IgD-negative memory B cell (primary cell): Measurements from ENCODE around the gene GBGT1. TPM values are rescaled to one million over a fixed set of nuclear protein-coding genes. Genes with fewer than 3 reads are reported as not detected.

ENCODE experiments used
- H3K27ac Mint-ChIP-seq, 3 donors: one replicate each; pipeline ENCODE4 v1.8.0; 2020 to 2022; ENCODE audit warnings: mild to moderate bottlenecking in 3 of 3, mixed read lengths in 3 of 3, moderate library complexity in 1 of 3
- H3K27me3 Mint-ChIP-seq: one replicate; pipeline ENCODE4 v1.8.0; 2021; ENCODE audit warnings: mixed read lengths
- H3K36me3 Mint-ChIP-seq: one replicate; pipeline ENCODE4 v1.8.0; 2020; ENCODE audit warnings: mild to moderate bottlenecking, mixed read lengths
- H3K4me1 Mint-ChIP-seq, 3 donors: one replicate each; pipeline ENCODE4 v1.8.0; 2020 to 2022; ENCODE audit warnings: mixed read lengths in 3 of 3, mild to moderate bottlenecking in 1 of 3
- H3K4me3 Mint-ChIP-seq, 4 donors: one replicate each; pipeline ENCODE4 v1.8.0; 2020 to 2022; ENCODE audit warnings: mild to moderate bottlenecking in 4 of 4, mixed read lengths in 4 of 4, moderate library complexity in 3 of 4
- H3K9me3 Mint-ChIP-seq, 3 donors: one replicate each; pipeline ENCODE4 v1.8.0; 2020 to 2021; ENCODE audit warnings: mixed read lengths in 3 of 3, mild to moderate bottlenecking in 1 of 3
- polyA plus RNA-seq: library from polyadenylated mRNA; unstranded; fragments of 300-500 nt; fragmentation: Illumina TruSeq; gene quantifications from one replicate; pipeline ENCODE4 v1.2.3, GENCODE V29; 2021

The GBGT1 gene
- polyA plus RNA-seq, 1 donor from 2014 or later, result 1.7 TPM

GRCh38 chr9:133146746-133147411 is 16.8 kb downstream of the GBGT1 start:
- Mint-ChIP-seq H3K27ac (peak overlapping the region; percentile 94 to 99 (median 99)), H3K4me3 (peak overlapping the region in 3 of 4 donors; percentile 9 to 97 (median 85)), H3K9me3 (no peaks in the 10 kb centered on the region), H3K27me3 (no peaks in the 10 kb centered on the region), H3K36me3 (no peaks in the 10 kb centered on the region), H3K4me1 (peaks cover 26 to 38% (median 30%) of the 10 kb centered on the region in 3 donors)

DNA sequence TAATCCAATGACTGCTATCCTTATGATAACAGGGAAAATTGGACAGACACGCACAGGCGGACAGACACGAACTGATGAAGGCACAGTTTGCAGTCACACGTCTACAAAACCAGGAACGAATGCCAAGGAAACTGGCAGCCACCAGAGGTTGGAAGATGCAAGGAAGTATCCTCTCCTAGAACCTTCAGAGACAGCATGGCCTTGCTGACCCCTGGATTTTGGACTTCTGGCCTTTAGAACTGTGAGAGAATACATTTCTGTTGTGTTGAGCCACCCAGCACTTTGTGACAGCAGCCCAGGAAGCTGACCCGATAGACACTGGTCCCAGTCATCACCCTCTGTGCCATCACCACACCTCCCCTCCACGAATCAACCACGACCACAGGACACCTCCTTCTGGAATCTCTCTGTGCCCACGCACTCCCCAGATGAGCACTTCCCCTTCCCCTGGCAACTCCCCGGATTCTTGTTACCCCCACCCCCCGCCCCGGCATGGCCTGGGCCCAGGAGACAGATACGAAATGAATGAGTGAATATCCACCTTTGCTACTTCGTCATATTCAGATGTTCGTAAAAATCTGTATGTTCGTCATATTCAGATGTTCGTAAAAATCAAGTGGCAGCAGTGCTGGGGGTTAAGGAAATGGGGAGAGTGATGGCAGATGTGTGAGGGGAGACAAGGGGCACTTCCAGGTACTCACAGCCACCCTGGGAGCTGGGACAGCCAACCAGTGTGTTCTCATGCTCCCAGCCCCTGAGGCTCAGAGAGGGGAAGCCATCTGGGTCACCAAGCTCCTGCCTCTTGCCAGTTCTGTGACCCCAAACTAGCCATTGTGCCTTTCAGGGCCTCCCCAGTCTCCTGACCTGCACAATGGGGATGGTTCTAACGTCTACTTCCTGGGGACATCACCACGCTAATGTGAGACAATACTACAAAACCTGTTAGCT is 18.5 kb downstream of the GBGT1 start:
- Mint-ChIP-seq H3K4me3 (peak overlapping the region; percentile 23 to 95 (median 63)), H3K4me1 (peaks cover 28 to 40% (median 30%) of the 10 kb centered on the region in 3 donors), H3K9me3 (no peaks in the 10 kb centered on the region), H3K27ac (peak overlapping the region; percentile 85 to 98 (median 94)), H3K36me3 (no peaks in the 10 kb centered on the region), H3K27me3 (no peaks in the 10 kb centered on the region)

DNA sequence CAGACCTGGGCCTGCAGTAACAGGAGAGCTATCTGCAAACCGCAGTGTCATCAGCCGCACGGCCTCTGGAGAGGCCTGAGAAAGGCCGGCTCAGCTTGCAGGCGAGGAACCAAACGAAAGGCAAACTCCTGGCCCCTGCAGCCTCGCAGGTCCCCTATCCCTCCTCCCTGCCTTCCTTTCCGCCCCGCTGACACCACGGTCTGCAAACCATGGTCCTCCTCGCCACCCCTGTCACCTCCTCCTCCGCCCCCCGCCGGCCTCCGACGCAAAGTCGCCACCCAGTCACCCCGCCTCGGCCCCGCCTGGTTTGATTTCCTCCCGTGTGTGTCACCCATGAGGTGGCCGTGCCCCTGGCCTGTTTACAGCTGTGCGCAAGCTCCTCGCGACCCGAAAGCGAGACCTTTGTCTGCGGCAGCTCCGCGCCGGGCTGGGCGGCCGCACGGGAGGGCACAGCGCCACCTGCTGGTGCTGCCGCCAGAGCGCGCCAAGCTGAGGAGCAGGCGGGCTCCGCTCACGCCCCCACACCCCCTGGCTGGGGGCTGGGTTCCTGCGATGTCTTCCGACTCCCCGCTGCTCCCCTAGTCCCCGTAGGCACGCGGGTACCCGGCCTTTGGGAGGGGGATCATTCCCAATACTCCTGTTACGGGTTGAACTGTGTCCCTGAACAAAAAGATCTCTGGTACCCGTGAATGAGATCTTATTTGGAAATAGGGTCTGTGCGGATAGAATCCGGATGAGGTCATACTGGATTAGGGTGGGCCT is 19.4 kb downstream of the GBGT1 start:
- Mint-ChIP-seq H3K4me3 (peak overlapping the region; percentile 78 to 95 (median 88)), H3K36me3 (no peaks in the 10 kb centered on the region)

DNA sequence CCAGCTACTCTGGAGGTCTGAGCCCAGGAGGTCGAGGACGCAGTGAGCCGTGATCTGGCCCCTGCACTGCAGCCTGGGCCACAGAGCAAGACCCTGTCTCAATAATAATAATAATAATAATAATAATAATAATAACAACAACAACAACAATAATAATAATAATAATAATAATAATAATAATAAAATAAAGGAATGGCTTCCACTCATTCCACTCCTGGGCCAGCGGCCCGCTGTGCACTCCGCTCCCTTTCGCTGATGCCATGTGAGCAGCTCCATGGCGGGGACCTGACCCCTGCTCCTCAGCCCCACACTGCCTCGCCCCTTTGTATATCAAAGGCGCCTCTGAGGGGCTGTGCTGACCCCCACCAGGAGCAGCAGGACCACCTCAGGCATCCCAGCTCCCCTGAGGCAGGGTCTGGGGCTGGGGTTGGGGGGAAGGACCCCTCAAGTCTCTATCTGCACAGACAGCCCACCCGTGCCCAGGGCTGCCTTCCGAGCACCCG is 20.0 kb downstream of the GBGT1 start:
- Mint-ChIP-seq H3K4me3 (peak overlapping the region; percentile 78 to 95 (median 88)), H3K36me3 (no peaks in the 10 kb centered on the region), H3K9me3 (no peaks in the 10 kb centered on the region), H3K27ac (peak overlapping the region; percentile 92 to 98 (median 94)), H3K4me1 (peaks cover 26 to 40% (median 30%) of the 10 kb centered on the region in 3 donors), H3K27me3 (no peaks in the 10 kb centered on the region)

More for the DNA sequence above, 19.4 kb downstream of the GBGT1 start:
- H3K27me3 Mint-ChIP-seq, result no peaks in the 10 kb centered on the region
- peaks cover 26 to 40% (median 28%) of the 10 kb centered on the region in 3 donors for H3K4me1 Mint-ChIP-seq
- H3K27ac Mint-ChIP-seq, result peak overlapping the region; percentile 92 to 98 (median 94)
- H3K9me3 Mint-ChIP-seq, result no peaks in the 10 kb centered on the region

DNA sequence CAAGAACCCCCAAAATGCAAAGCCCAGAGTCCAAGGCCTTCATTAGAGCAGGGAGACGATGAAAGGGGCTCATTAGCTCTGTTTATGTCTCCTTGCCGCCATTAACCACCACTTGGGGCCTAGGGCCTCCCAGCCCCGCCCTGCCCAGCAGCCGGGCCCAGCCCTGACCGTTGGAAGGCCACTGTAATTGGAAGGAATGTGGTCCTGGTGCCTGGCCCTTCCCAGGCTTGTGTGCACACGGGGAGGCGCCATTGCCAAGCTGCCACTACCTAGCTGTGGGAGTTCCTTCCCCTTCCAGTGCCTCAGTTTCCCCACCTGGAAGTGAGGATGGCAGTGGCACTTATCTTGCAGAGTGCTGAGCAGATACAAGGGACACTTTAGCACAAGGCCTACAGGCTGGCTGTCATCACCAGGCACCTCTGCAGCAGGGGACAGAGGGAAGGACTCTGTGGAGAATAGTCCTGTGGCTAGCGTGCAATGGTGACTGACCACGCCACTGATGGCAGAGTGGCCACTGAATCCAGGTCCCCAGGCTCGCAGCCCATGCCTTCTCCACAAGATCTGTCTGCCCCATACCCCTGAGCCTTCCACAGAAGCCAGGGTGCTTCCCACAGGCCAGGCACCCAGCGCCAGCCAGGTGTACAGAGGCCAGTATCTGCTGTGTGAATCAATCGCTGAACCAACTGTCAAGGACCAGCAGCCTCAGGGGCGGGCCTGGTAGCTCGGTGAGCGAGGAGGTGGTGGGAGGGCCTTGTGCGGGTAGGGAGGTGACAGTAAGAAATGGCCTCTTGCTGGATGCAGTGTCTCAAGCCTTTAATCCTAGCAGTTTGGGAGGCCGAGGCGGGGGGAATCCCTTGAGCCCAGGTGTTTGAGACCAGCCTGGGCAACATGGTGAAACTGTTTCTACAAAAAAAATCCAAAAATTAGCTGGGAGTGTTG is 20.8 kb downstream of the GBGT1 start:
- no peaks in the 10 kb centered on the region for H3K27me3 Mint-ChIP-seq
- H3K9me3 Mint-ChIP-seq, result no peaks in the 10 kb centered on the region
- peak overlapping the region; percentile 94 to 98 (median 95) for H3K27ac Mint-ChIP-seq
- H3K4me3 Mint-ChIP-seq, result peak overlapping the region in 3 of 4 donors; percentile 38 to 85 (median 77)
- H3K4me1 Mint-ChIP-seq, result peaks cover 26 to 39% (median 30%) of the 10 kb centered on the region in 3 donors
- H3K36me3 Mint-ChIP-seq, result no peaks in the 10 kb centered on the region

DNA sequence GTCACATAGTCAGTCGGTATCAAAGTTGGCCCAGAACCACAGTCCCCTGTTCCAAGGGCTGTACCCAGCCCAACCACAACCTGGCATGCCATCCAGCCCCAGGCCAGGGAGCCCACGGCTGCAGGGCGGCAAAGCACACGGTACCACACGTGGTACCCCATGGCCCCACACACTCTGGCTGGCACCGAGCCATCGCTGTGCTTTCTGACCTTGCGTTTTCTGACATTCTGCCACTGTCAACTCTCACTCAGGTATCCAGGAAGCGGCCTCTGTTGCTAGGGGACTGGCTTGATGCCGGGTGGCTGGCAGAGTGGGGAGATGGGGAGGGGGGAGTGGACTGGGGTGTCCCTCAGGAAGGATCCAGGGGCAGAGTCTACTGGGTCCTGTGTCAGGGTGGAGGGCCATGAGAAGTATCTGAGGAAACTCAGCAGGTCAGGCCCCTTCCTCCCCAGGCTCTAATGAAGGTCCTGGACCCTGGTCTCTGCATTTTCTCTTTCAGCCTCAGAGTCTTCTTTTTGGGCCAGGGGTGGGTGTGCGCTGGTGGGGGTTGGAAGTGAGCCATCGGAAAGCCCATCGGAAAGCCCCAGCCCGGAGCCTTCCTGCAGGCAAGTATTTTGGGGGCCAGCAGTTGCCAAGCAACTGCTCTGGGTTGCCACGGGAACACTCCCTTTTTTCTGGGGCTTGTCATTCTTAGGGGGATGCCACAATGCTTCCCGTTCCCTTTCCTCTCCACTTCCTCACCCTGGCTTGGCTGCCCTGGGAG is 21.7 kb downstream of the GBGT1 start:
- no peaks in the 10 kb centered on the region for H3K36me3 Mint-ChIP-seq
- H3K27ac Mint-ChIP-seq, result peak overlapping the region; percentile 94 to 98 (median 95)
- peaks cover 18 to 32% (median 22%) of the 10 kb centered on the region in 3 donors for H3K4me1 Mint-ChIP-seq
- no peaks in the 10 kb centered on the region for H3K27me3 Mint-ChIP-seq
- H3K4me3 Mint-ChIP-seq, result peak overlapping the region; percentile 33 to 78 (median 54)
- H3K9me3 Mint-ChIP-seq, result no peaks in the 10 kb centered on the region

- Mint-ChIP-seq H3K27me3 (no peaks in the 10 kb centered on the region), H3K9me3 (no peaks in the 10 kb centered on the region), H3K27ac (peak overlapping the region in 2 of 3 donors; percentile 50 to 94), H3K4me1 (peaks cover 22 to 33% (median 24%) of the 10 kb centered on the region in 3 donors), H3K36me3 (no peaks in the 10 kb centered on the region), H3K4me3 (peak overlapping the region in 1 of 4 donors; percentile 53)
These were observed 23.1 kb downstream of the GBGT1 start for GRCh38 chr9:133140606-133141005.

DNA sequence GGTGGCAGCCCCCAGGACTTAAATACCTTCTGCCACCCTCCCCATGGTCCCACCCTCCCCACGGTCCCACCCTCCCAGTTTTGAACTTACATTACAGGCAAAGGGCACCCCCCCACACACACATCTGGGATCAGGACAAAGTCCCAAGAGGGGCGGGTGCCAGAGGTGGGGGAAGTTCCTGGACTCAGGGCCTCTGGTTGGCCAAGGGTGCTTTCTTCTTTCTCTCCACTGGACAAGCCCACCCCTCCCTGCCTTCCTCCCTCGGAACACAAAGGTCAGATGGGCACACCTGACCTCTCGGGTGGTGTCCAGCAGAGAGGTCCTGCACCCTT is 23.6 kb downstream of the GBGT1 start:
- Mint-ChIP-seq H3K9me3 (no peaks in the 10 kb centered on the region), H3K4me3 (no peak overlapping the region), H3K4me1 (peaks cover 22 to 32% (median 24%) of the 10 kb centered on the region in 3 donors), H3K36me3 (no peaks in the 10 kb centered on the region), H3K27me3 (no peaks in the 10 kb centered on the region), H3K27ac (peak overlapping the region in 1 of 3 donors; percentile 50)

DNA sequence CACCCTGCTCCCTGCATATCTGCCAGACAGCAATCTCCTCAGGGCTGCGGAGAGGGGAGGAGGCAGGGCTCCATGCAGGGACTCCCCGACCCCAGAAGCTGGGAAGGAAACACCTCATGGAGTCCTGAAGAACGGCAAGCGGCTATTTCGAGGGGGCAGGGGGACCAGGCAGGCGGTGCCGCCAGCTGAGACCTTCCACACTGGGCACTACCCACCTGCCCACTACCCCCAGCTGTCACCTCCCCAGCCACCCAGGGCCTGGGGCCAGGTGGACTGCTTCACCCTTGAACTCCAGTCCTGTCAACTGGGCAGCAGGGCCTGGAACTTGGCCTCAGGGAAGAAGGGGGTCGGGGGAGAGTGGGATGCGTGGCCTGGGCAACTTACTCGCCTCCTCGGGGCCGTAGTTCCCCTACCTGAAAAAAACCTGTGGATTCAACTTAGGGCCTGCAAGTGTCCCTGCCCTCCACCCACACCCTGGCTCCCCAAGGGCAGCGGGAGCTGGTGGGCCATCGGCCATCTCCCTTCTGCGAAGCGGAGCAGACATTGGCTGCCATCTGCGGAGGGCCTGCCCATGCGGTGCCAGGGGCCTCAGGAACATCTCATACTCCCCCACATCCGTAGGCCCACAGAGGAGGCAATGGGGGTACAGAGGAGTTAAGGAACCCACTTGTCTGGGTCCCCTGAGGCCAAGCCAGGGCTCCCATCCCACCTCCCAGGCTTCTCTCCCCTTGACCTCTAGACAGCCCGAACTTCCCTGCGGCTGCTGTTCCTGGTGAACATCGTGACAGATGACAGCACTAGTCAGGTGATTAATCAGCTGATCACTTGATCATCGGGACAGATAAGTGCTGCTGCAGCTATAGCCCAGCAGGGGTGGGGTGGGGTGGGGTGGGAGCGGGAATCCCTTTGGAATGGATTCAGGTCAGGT is 24.2 kb downstream of the GBGT1 start:
- Mint-ChIP-seq H3K4me1 (peaks cover 21 to 31% (median 26%) of the 10 kb centered on the region in 3 donors), H3K36me3 (no peaks in the 10 kb centered on the region), H3K4me3 (peak overlapping the region in 1 of 4 donors; percentile 2)

GRCh38 chr9:133137451-133138231 is 26.1 kb downstream of the GBGT1 start:
- Mint-ChIP-seq H3K27me3 (no peaks in the 10 kb centered on the region), H3K9me3 (no peaks in the 10 kb centered on the region), H3K36me3 (no peaks in the 10 kb centered on the region), H3K4me3 (peak overlapping the region in 1 of 4 donors; percentile 28), H3K27ac (peak overlapping the region; percentile 46 to 100 (median 99)), H3K4me1 (peaks cover 21 to 31% (median 30%) of the 10 kb centered on the region in 3 donors)

More for the DNA sequence above, 24.2 kb downstream of the GBGT1 start:
- Mint-ChIP-seq H3K27ac (peak overlapping the region in 2 of 3 donors; percentile 90 to 98), H3K9me3 (no peaks in the 10 kb centered on the region), H3K27me3 (no peaks in the 10 kb centered on the region)

DNA sequence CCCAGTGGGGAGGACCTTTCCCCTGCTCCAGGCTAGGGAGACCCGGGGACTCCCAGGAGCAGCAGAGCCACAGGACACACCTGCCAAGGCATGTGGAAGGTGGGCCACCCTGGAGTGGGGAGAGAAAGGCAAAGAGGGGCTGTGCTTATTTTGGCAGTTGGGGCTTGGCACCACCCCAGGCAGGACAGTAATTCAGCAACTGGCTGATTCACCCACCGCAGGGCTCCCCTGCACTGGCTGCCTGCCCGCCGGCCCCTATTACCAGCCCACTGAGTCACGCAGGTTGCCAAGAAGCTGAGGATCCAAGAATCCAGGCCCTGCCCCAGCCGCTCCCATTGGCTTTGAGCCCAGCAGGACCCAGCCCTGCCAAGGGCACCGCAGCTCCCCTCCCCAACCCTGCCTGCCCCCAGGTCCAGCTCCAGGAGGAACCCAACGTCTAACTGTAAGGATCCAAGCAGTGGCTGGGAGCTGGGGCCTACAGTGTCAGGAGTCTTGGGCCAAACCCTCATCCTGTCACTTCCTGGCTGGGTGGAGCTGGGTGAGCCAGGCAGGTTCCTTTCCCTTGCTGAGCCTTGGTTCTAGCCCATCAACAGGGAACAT is 28.5 kb downstream of the GBGT1 start:
- Mint-ChIP-seq H3K36me3 (peaks cover 1% of the 10 kb centered on the region), H3K4me1 (peaks cover 31 to 40% (median 40%) of the 10 kb centered on the region in 3 donors), H3K27me3 (no peaks in the 10 kb centered on the region), H3K27ac (peak overlapping the region; percentile 99 to 100 (median 100)), H3K9me3 (no peaks in the 10 kb centered on the region), H3K4me3 (peak overlapping the region in 3 of 4 donors; percentile 32 to 85 (median 39))
